ENCODE measurements around the gene LCK. TPM values are rescaled to one million over a fixed set of nuclear protein-coding genes. Genes with fewer than 3 reads are reported as not detected.

Gene LCK
- total RNA-seq, 1 experiment from 2014 or later = 37.6 TPM

- Mint-ChIP-seq H3K36me3 (ENCODE audit: insufficient read depth in 1 of 3, low read depth in 3 of 3) (peaks cover 43 to 75% (median 61%) of the 10 kb centered on the region in 3 experiments), H3K4me3 (no peak overlapping the region), H3K27me3 (ENCODE audit: low read depth) (no peaks in the 10 kb centered on the region), H3K27ac (peak overlapping the region in 1 of 3 experiments; percentile 56; a peak in 1 of 7 replicates), H3K9me3 (no peaks in the 10 kb centered on the region), H3K4me1 (peaks cover 2 to 5% of the 10 kb centered on the region in 2 experiments; a peak in 3 of 4 replicates)
- H3K56ac ChIP-seq (ENCODE audit: insufficient read length, low read depth, low read length) = no peak overlapping the region
- H4K91ac ChIP-seq (ENCODE audit: insufficient read length, low read depth, low read length) = no peak overlapping the region
- no peak overlapping the region for H3K4me2 ChIP-seq (ENCODE audit: insufficient read depth, insufficient read length, low read length)
- H2BK12ac ChIP-seq (ENCODE audit: insufficient read length, low read depth, low read length) = no peak overlapping the region
- H2BK120ac ChIP-seq (ENCODE audit: low read depth, low read length, poor library complexity, severe bottlenecking) = no peak overlapping the region
- H3K23me2 ChIP-seq (ENCODE audit: insufficient read length, low read depth, low read length, poor library complexity, severe bottlenecking) = no peaks in the 10 kb centered on the region
- no peaks in the 10 kb centered on the region for H3K9me3 ChIP-seq (ENCODE audit: control insufficient read depth, low read depth, low read length)
- no peak overlapping the region for H4K5ac ChIP-seq (ENCODE audit: insufficient read length, low read depth, low read length)
- H3K23ac ChIP-seq (ENCODE audit: insufficient read length, low read depth, low read length) = no peak overlapping the region
- no peak for DNase-seq
- H2AK5ac ChIP-seq (ENCODE audit: insufficient read length, low read length) = no peak overlapping the region
- H3K27ac ChIP-seq (ENCODE audit: insufficient read length, low read depth, low read length) = no peak overlapping the region
- no peak overlapping the region for H2AFZ ChIP-seq (ENCODE audit: low read length)
- no peaks in the 10 kb centered on the region for H3K27me3 ChIP-seq (ENCODE audit: insufficient read depth, low read length)
- H4K8ac ChIP-seq (replicated peaks; ENCODE audit: insufficient read length, low read depth, low read length) = no peak overlapping the region
- H3K79me1 ChIP-seq (ENCODE audit: insufficient read depth, low read depth, low read length, poor library complexity, severe bottlenecking) = no peaks in the 10 kb centered on the region
- no peak overlapping the region for H3K18ac ChIP-seq (ENCODE audit: insufficient read length, low read depth, low read length)
- H4K20me1 ChIP-seq (ENCODE audit: control insufficient read depth, insufficient read depth, insufficient read length) = no peaks in the 10 kb centered on the region
- no peak for TF ChIP-seq CTCF (conservative IDR thresholded peaks at IDR 0.05)
- no CpG with 5 or more reads among the region's 3 CpGs for WGBS (ENCODE audit: extremely low coverage, insufficient read length, low lambda C conversion rate)
- no peaks in the 10 kb centered on the region for H3K79me2 ChIP-seq (ENCODE audit: insufficient read depth, low read length)
- no peak overlapping the region for H3T11ph ChIP-seq (ENCODE audit: low read length)
- no peak overlapping the region for H2BK20ac ChIP-seq (ENCODE audit: low read depth, low read length, poor library complexity, severe bottlenecking)
- no peak overlapping the region for H3K14ac ChIP-seq (ENCODE audit: insufficient read depth, low read length)
- no peak overlapping the region for H2BK5ac ChIP-seq (ENCODE audit: insufficient read length, low read length)
- H3K4me1 ChIP-seq (ENCODE audit: insufficient read depth, low read length) = no peaks in the 10 kb centered on the region
- no peak overlapping the region for H2BK15ac ChIP-seq (ENCODE audit: low read depth, low read length)
- no peak overlapping the region for H3K4ac ChIP-seq (ENCODE audit: low read depth, low read length)
- no peak overlapping the region for H3K9ac ChIP-seq (ENCODE audit: extremely low read depth, insufficient read length, low read length)
Observed at GRCh38 chr1:32228771-32229170, 22.3 kb upstream of the LCK start.

Data from H9 (cell line).